Mucosa of descending colon (tissue), 3 donors: ENCODE measurements around the gene UST. TPM values are rescaled to one million over a fixed set of nuclear protein-coding genes. Genes with fewer than 3 reads are reported as not detected.

ENCODE experiments used
- ATAC-seq: fragments of 200-7000 bp; cut with Tn5 transposase; one replicate; pipeline ENCODE4 v1.9.1; 2020; ENCODE audit warnings: mild to moderate bottlenecking, moderate library complexity
- DNase-seq, 3 donors: peaks; one replicate each; pipeline ENCODE4 v3.0.0-alpha.2; 2020
- H3K36me3 ChIP-seq: fragments of 200-600 bp; one replicate; pipeline ENCODE4 v1.8.0; 2021; ENCODE audit warnings: low read depth, mild to moderate bottlenecking
- H3K4me1 ChIP-seq: fragments of 200-600 bp; one replicate; pipeline ENCODE4 v1.8.0; 2021; ENCODE audit warnings: low read depth, mild to moderate bottlenecking
- H3K4me3 ChIP-seq: fragments of 200-600 bp; one replicate; pipeline ENCODE4 v1.8.0; 2021; ENCODE audit warnings: mild to moderate bottlenecking
- H3K9me3 ChIP-seq: fragments of 200-600 bp; one replicate; pipeline ENCODE4 v1.8.0; 2021; ENCODE audit warnings: mild to moderate bottlenecking
- intact Hi-C, 2 donors: fragments of 100-400 bp; cut with DNase I in 1 of 2; cut with micrococcal nuclease in 1 of 2; formaldehyde crosslinking; loops; one replicate each; pipeline versions ENCODE4 v1.11.0 to v1.11.1; 2022; cut with DNase I, micrococcal nuclease
- total RNA-seq, 3 donors: library from RNA; stranded (reverse); fragmentation: NEBNext Ultra II Directional in 2 of 3; extraction: Animal tissue kit (Norgen Biotek cat#: 25700) in 2 of 3; gene quantifications; one replicate each; pipeline versions ENCODE4 v1.2.1 to v1.2.4, GENCODE V29; 2021 to 2023
- TF ChIP-seq, protein P1 (sequence below): fragments of 200-600 bp; IDR thresholded peaks from one replicate; pipeline ENCODE4 v1.8.0; 2022; ENCODE audit warnings: antibody characterized with exemption, mild to moderate bottlenecking
- donor health status: DM: no; HTN: no; CAD: no; lungs with moderate emphysema.
- donor health status: DM: no; HTN: no; CAD: no.
- donor health status: DM: no; HTN: yes; CAD: no.

The UST gene
- total RNA-seq, 3 donors from 2014 or later: 1.1 to 16.2 (median 2.1) TPM

GRCh38 chr6:148799647-148800046, 52.8 kb downstream of the UST start:
- H3K4me3 ChIP-seq: no peak overlapping the region

DNA sequence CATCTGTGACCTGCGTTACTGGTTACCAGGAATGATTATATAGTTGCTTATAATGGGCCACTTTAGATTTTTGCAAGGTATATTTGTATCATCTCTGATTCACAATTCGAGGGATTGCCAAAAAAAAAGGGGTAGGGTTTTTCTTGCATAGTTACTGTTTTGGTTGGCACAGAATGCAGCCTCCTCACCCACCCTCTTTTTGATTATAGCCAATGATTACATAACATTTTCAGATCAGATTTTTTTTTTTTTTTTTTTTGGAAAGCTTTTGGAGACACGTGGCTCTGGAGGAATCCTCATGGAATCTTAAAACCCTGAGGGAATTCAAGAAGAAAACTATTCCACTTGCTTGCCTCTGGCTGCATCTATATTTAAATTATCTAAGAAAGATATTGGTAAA, 53.7 kb downstream of the UST start:
- DNase-seq (no peak), ATAC-seq (no peak)
- no peaks in the 10 kb centered on the region for H3K9me3 ChIP-seq
- no peaks in the 10 kb centered on the region for H3K36me3 ChIP-seq
- intact Hi-C loops: no loop called here
- H3K4me3 ChIP-seq: no peak overlapping the region
- TF ChIP-seq, protein P1, sequence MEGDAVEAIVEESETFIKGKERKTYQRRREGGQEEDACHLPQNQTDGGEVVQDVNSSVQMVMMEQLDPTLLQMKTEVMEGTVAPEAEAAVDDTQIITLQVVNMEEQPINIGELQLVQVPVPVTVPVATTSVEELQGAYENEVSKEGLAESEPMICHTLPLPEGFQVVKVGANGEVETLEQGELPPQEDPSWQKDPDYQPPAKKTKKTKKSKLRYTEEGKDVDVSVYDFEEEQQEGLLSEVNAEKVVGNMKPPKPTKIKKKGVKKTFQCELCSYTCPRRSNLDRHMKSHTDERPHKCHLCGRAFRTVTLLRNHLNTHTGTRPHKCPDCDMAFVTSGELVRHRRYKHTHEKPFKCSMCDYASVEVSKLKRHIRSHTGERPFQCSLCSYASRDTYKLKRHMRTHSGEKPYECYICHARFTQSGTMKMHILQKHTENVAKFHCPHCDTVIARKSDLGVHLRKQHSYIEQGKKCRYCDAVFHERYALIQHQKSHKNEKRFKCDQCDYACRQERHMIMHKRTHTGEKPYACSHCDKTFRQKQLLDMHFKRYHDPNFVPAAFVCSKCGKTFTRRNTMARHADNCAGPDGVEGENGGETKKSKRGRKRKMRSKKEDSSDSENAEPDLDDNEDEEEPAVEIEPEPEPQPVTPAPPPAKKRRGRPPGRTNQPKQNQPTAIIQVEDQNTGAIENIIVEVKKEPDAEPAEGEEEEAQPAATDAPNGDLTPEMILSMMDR: no peak
- H3K4me1 ChIP-seq: no peaks in the 10 kb centered on the region

More at GRCh38 chr6:148799647-148800046, 52.8 kb downstream of the UST start:
- Histone ChIP-seq H3K4me1 (no peaks in the 10 kb centered on the region), H3K9me3 (no peaks in the 10 kb centered on the region), H3K36me3 (no peaks in the 10 kb centered on the region)
- TF ChIP-seq, protein P1: no peak
- DNase-seq: no peak
- intact Hi-C loops: no loop called here
- no peak for ATAC-seq

DNA sequence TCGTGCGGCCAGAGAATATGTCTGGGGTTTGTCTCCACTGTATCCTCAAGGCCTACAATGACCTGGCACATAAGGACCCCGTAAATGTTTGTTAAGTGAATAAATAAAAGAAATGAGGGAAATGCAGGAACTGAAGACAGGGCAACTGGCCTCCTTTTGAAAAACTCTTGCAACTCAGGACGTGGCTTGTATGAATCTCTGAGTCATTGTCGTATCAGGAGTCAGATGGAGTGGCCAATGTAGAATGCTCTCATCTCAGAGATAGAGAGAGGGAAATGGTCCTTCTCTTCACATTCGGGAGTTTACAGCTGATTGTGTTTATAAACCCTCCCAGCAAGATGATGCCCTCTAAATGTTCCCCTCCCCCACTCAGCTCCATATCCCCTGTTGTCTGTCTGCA, 57.1 kb downstream of the UST start:
- ATAC-seq (no peak), DNase-seq (no peak)
- peaks cover 4% of the 10 kb centered on the region for H3K4me1 ChIP-seq
- H3K36me3 ChIP-seq: no peaks in the 10 kb centered on the region
- no peak overlapping the region for H3K4me3 ChIP-seq
- intact Hi-C loops: no loop called here
- TF ChIP-seq, protein P1: no peak
- H3K9me3 ChIP-seq: no peaks in the 10 kb centered on the region

GRCh38 chr6:148805777-148806176, 58.9 kb downstream of the UST start:
- TF ChIP-seq, protein P1: no peak
- intact Hi-C loops: no loop called here
- Histone ChIP-seq H3K4me3 (no peak overlapping the region), H3K9me3 (no peaks in the 10 kb centered on the region), H3K36me3 (no peaks in the 10 kb centered on the region), H3K4me1 (peaks cover 4% of the 10 kb centered on the region)
- no peak for DNase-seq
- ATAC-seq: no peak

GRCh38 chr6:148807784-148808183, 61.0 kb downstream of the UST start:
- TF ChIP-seq, protein P1: no peak
- intact Hi-C loops: no loop called here
- Histone ChIP-seq H3K9me3 (no peaks in the 10 kb centered on the region), H3K4me3 (no peak overlapping the region), H3K36me3 (no peaks in the 10 kb centered on the region), H3K4me1 (peaks cover 4% of the 10 kb centered on the region)
- peak; percentile 43 for ATAC-seq
- no peak for DNase-seq

DNA sequence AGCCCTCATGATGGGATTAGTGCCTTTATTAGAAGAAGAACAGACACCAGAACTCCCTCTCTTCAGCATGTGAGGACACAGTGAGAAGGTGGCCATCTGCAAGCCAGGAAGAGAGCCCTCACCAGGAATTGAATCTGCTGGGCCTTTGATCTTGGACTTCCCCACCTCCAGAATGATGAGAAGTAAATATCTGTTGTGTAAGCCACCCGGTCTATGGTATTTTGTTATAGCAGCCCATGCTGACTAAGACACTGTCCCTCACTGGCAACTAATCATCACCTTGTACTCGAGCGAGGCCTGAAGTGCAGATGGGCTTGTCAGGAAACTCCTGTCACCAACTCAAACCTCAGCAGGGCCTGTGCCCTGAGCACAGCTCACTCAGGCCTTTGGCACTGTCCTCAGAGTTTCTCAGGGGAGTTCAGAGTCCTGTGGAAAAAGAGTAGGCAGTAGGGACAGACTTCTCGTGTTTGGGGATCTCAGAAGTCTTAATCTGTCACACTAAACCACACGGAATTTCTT, 62.0 kb downstream of the UST start:
- Histone ChIP-seq H3K36me3 (no peaks in the 10 kb centered on the region), H3K4me1 (peaks cover 4% of the 10 kb centered on the region), H3K9me3 (no peaks in the 10 kb centered on the region), H3K4me3 (no peak overlapping the region)
- ATAC-seq (no peak), DNase-seq (no peak)
- intact Hi-C loops: no loop called here
- TF ChIP-seq, protein P1: no peak
